Liver (tissue), 3 donors: ENCODE results near the gene SHROOM1.

Source experiments
- CTCF ChIP-seq: fragments of 150-350 bp; IDR thresholded peaks from 2 replicates; pipeline ENCODE4 v1.5.1; 2017; ENCODE audit warnings: improper control_type of control experiment, low read depth, low read length; ENCODE audit not compliant: missing input control
- EGR1 ChIP-seq, 2 donors: IDR thresholded peaks; 2 replicates each; pipeline ENCODE4 v1.6.1; 2016 to 2018; ENCODE audit warnings: antibody characterized with exemption in 2 of 2, low read depth in 2 of 2
- GABPA ChIP-seq, 2 donors: IDR thresholded peaks in 1 of 2; conservative IDR thresholded peaks in 1 of 2; 2 replicates each; pipeline ENCODE4 v1.6.1; 2016; ENCODE audit warnings: antibody characterized with exemption in 2 of 2, mild to moderate bottlenecking in 1 of 2, moderate library complexity in 1 of 2
- HNF4A ChIP-seq, 2 donors: conservative IDR thresholded peaks; 2 replicates each; pipeline ENCODE4 v1.6.1; 2016; ENCODE audit warnings: antibody characterized with exemption in 2 of 2, mild to moderate bottlenecking in 2 of 2
- HNF4G ChIP-seq: IDR thresholded peaks from 2 replicates; pipeline ENCODE4 v1.6.1; 2016; ENCODE audit warnings: antibody characterized with exemption
- JUND ChIP-seq, 2 donors: IDR thresholded peaks; 2 replicates each; pipeline ENCODE4 v1.6.1; 2016; ENCODE audit warnings: antibody characterized with exemption in 2 of 2
- MAX ChIP-seq: IDR thresholded peaks from 2 replicates; pipeline ENCODE4 v1.6.1; 2016; ENCODE audit warnings: antibody characterized with exemption
- RAD21 ChIP-seq, 2 donors: IDR thresholded peaks; 2 replicates each; pipeline ENCODE4 v1.6.1; 2016; ENCODE audit warnings: antibody characterized with exemption in 2 of 2, mild to moderate bottlenecking in 2 of 2
- SP1 ChIP-seq: IDR thresholded peaks from 2 replicates; pipeline ENCODE4 v1.6.1; 2018; ENCODE audit warnings: antibody characterized with exemption, mild to moderate bottlenecking
- TAF1 ChIP-seq: conservative IDR thresholded peaks from 2 replicates; pipeline ENCODE4 v1.6.1; 2016; ENCODE audit warnings: antibody characterized with exemption, mild to moderate bottlenecking
- YY1 ChIP-seq: IDR thresholded peaks from 2 replicates; pipeline ENCODE4 v1.6.1; 2016; ENCODE audit warnings: antibody characterized with exemption, mild to moderate bottlenecking
- TF ChIP-seq, protein P1 (sequence below): IDR thresholded peaks from 2 replicates; pipeline ENCODE4 v1.6.1; 2016; ENCODE audit warnings: antibody characterized with exemption
- TF ChIP-seq, protein P2 (sequence below): IDR thresholded peaks from 2 replicates; pipeline ENCODE4 v1.6.1; 2016; ENCODE audit warnings: antibody characterized with exemption
- donor health status: healthy.
- donor health status: healthy.

DNA sequence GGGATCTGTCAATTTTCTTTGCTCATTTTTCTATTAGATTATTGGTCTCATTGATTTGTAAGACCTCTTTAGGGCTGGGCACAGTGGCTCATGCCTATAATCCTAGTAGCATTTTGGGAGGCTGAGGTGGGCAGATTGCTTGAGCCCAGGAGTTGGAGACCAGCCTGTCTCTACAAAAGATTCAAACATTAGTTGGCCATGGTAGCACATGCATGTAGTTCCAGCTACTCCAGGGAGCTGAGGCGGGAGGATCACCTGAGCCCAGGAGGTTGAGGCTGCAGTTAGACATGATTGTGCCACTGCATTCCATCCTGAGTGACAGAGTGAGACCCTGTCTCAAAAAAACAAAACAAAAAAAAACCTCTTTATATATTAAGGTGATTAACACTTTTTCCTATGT is 6.4 kb upstream of the SHROOM1 start:
- TF ChIP-seq YY1: no peak
- no peak for TF ChIP-seq RAD21 (IDR thresholded peaks at IDR 0.05)
- TF ChIP-seq MAX: no peak
- no peak for TF ChIP-seq CTCF
- TF ChIP-seq, protein P1, sequence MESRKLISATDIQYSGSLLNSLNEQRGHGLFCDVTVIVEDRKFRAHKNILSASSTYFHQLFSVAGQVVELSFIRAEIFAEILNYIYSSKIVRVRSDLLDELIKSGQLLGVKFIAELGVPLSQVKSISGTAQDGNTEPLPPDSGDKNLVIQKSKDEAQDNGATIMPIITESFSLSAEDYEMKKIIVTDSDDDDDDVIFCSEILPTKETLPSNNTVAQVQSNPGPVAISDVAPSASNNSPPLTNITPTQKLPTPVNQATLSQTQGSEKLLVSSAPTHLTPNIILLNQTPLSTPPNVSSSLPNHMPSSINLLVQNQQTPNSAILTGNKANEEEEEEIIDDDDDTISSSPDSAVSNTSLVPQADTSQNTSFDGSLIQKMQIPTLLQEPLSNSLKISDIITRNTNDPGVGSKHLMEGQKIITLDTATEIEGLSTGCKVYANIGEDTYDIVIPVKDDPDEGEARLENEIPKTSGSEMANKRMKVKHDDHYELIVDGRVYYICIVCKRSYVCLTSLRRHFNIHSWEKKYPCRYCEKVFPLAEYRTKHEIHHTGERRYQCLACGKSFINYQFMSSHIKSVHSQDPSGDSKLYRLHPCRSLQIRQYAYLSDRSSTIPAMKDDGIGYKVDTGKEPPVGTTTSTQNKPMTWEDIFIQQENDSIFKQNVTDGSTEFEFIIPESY: no peak
- TF ChIP-seq TAF1: no peak
- TF ChIP-seq HNF4A (conservative IDR thresholded peaks at IDR 0.05): no peak
- no peak for TF ChIP-seq HNF4G
- no peak for TF ChIP-seq EGR1 (IDR thresholded peaks at IDR 0.05; ENCODE audit: low read depth in 2 of 2)
- TF ChIP-seq SP1: no peak
- no peak for TF ChIP-seq GABPA (IDR thresholded peaks at IDR 0.05 in 1 of 2, conservative IDR thresholded peaks at IDR 0.05 in 1 of 2)
- TF ChIP-seq, protein P2, sequence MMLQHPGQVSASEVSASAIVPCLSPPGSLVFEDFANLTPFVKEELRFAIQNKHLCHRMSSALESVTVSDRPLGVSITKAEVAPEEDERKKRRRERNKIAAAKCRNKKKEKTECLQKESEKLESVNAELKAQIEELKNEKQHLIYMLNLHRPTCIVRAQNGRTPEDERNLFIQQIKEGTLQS: no peak
- TF ChIP-seq JUND (IDR thresholded peaks at IDR 0.05): no peak
